Left hindlimb (tissue), 1 donor: ENCODE results near the gene ELK3.

Experiments used
- DNase-seq: peaks from one replicate; pipeline ENCODE4 v3.0.0-alpha.2; 2018

ELK3 gene

DNA sequence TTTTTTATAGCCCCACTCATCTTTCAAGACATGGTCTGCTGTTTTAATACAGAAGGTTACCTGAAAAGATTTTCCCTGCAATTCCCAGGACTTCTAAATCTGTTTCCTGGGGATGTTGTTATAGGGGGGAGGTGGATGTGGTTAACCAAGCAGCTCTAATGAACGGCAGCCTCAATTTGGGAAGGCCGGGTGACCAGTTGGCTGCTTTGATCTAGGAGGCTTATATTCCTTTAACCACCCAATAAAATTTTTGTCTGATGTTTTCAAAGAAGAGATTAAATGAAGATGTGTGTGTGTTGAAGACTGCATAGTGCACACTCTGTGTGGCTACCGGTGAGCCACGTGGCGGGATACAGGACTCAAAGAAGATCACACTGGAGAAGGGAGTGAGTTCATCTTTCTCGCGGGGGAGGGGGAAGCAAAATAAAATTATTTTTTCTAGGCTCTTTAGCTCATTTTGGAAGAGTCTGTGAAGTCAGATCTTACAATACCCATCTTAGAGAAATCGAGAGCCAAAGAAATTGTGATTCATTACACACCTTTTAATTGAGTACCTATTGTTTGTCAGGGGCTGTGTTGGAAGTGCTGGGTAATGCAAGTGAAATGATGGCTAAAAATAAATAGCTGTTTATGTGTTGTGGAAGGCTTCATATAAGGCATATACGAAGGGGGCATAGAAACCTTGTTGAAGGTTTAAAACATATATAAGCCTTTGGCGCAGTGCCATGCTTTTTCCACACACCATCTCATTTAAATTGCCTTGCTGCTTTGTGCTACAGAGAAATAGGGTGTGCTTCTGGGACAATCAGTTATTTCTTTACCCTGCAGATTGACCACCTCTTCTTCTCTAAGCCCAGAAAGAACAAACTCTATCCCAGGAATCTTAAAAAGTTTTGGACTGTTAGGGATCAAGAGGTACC lies 18.5 kb downstream of the ELK3 start:
- no peak for DNase-seq

DNA sequence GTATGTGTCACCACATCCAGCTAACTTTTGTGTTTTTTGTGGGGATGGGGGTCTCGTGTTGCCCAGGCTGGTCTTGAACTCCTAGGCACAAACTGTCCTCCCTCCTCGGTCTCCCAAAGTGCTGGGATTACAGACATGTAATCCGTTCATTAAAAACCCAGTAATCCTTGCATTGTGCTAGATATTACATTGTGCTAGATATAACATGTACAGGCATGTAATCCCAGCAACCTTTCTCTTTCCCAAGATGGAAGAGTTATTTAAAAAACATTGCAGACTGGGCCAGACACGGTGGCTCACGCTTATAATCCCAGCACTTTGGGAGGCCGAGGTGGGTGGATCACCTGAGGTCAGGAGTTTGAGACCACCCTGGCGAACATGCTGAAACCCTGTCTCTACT lies 19.7 kb downstream of the ELK3 start:
- DNase-seq = no peak

DNA sequence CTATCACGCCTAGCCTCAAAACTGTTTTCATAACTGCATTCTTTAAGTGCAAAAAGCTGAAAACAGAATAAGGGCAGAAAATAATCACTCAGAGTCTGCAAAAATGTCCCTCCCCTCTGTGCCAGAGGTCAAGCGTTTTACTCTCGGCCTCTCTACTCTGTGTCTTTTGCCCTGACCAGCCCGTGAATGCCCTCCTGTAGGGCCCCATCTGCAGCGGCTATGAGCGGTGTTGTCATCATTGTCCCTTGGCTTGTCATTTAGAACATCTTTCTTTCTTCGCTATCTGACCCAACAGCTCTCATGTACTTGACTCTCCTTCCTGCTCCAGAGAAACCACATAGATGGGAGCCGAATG lies 21.7 kb downstream of the ELK3 start:
- DNase-seq = no peak

DNA sequence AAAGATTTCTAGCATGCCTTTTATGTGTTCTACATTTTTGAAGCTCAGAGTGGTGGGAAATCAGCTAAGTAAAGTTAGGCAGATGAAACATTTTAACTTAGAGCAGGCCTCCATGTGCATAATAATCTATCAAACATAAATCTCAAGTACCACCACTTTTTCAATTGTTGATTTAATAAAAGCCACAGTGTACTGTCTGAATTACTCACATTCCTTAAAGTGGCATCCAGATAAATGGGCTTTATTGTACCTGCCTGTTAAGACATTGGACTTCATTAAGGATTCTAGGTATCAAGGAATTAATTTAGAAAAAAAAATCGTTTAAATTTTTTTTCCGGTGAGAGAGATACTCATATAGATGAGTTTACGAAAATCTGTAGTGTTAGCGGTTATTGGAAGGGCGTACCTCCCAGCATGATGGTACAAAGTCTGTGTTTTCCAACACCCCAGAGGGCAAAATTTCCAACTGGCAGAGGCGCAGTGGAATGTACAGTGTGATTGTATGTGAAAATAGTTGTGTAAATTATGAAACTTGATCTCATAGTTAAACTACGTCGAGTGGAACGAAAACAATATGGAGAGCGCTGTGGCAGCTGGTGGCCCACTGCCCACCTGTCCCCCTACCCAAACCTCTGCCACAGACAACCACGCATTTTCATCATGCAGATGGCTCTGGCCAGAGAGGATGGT lies 25.0 kb downstream of the ELK3 start:
- DNase-seq = no peak

DNA sequence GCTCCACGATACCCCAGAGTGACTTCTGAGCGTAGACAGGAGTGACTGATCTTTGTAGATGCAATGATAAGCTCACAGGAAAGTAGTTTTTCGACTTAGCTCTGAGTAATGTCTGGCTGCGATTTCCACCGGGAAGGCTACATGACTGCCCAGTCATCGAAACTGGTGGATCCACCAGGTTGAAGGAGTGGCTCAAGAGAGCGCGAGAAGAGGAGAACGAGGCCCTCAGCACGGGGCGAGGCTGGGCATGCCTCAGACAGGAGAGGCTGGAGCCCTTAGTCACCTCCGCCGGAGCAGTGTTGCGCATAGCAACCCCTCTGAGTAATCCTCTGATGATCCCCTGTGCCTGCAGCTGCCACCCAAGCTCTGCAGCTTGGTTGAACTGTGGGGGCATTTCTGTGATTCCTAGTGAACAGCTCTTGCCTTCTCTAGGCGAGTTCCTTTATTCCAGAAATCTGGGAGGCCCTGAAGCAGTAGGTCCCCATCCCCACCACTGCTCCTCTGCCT lies 25.6 kb downstream of the ELK3 start:
- DNase-seq = no peak

DNA sequence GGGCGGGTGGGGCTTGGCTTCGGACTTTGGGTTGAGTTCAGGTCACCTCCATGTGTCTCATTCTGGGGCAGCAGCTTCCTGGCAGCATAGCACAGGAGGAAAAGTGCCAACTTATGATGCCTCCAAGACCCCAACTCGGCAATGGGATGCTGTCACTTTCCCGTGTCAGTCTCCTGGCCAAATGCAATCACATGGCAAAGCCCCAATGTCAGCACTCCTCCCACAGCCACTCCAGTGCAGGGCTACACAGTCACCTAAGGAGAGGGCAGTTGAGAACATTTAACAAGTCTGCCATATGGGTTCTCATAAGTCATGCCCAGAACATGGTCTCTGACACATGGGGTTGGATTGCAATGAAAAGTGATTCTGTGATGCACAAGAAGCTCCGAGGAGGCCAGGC lies 26.7 kb downstream of the ELK3 start:
- DNase-seq = no peak

DNA sequence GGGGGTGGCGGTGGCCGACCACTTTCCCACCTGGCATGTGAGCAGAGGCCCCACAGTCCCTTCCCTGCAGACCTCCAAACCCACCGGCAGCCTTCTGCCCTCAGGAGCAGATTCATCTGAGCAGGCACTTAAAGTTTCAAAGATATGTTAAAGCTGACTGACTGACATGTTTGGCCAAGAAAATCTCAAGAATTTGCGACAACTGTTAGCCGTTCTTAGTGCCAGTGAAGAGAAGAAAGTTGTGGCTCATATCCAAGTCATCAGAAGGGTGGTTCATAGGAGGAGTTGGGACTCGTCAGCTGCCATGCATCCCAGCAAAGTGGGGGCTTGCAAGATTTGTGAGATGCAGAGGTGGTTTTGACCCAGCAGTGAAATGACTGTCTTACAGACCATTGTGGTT lies 27.2 kb downstream of the ELK3 start:
- no peak for DNase-seq

DNA sequence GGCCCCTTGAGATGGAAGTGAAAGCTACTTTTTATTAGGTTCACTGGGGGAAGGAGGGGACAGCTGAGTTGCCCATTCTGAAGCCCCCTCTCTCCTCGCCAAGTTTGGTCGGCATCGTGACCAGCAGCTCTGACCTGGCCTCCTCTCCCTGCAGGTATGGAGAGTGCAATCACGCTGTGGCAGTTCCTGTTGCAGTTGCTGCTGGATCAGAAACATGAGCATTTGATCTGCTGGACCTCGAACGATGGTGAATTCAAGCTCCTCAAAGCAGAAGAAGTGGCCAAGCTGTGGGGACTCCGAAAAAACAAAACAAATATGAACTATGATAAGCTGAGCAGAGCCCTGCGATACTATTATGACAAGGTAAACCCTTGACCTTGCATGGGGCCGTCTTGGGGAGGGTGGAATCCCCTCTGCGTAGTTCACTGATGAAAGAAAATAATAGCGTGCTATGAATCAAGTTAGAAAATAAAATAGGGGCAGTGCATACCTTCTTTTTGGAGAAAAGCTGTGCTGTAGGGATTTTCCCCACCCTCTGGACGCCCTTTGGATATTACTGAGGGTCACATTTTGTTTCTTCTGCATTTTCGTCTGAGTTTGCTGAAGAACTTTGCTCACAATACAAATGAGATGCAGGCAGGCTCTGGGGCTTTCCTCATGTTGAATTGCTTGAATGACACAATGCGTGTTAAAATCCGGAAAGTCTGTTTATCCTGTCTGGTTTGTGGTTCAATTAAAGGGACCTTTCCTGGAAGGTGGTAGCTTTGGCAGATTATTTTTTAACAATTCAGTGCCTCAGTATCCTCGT lies 29.4 kb downstream of the ELK3 start:
- no peak for DNase-seq

DNA sequence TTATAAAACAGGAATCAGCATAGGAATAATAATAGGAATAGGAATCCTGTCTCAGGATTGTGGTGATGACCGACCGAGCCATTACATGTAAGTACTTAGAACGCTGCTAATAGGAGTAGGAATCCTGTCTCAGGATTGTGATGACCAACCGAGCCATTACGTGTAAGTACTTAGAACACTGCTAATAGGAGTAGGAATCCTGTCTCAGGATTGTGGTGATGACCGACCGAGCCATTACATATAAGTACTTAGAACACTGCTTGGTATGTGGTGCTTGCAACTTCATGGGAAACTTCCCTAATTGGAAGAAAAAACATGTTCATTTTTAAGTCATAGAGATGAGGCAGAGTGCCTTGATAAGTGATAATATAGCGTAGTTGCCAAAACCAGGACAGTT lies 30.0 kb downstream of the ELK3 start:
- no peak for DNase-seq

DNA sequence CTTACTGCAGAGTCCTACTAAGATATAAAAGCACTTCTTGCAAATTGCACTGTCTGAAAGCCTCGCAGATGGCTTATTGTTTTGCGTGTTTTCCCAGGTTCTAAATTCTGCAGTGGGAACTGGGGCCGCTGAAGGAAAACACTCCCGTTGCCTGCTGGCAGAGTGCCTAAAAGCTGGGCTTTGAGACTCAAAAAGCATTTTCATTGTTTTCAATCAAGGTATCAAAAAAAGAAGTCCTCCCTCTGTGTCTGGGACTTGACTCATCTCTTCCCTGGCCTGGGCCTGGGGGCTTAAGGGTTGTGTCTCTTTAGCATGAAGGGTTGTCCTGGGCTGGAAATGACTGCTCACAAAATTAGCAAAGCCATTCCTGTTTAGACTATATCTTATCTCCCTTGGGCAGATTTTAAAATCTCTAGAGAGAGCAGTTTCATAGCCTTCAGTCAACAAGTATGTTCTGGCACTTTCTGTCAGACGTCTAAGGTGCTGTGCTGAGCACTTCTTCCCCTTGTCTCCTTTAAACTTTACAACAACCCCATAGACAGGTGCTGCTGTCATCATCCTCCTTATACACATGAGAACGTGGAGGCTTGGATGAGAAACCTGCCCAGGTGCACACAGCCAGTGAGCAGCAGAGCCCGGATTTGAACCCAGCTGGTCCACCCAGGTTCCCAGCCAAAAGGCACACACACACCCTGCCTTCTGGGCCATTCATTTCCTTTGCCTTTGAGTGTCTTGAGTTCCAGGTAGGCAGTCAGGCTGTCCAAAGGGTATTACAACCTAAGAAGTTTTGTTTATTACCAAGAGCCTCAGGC lies 31.1 kb downstream of the ELK3 start:
- no peak for DNase-seq

DNA sequence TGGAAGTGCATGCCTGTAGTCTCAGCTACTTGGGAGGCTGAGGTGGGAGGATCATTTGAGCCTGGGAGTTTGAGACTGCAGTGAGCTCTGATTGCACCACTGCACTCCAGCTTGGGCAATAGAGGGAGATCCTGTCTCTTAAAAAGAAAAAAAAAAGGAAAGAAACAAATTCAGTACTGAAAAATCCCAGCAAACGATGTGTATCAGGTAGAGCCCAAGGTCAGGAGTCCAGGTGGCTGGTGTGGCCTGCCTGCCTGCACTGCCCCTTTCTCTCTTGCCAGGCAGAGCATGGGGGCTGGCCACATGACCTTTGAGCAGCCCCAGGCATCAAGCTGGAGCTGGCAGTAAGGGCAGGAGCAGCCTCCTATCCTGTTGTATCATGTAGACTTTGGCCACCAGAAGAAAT lies 31.8 kb downstream of the ELK3 start:
- no peak for DNase-seq

DNA sequence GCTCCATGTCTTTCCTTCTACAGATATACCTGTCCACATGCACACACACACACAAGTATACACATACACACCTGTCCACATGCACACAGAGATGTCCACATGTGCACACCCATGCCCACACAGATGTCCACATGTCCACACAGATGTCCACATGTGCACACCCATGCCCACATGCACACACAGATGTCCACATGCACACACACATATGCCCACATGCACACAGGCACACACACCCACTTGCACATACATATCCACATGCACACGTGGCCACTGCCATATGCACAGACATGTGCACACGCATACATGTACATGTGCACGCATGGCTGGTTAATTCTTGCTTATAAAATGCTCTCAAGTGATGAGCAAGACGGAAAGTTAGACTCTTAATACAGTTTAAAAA lies 32.2 kb downstream of the ELK3 start:
- DNase-seq = no peak

DNA sequence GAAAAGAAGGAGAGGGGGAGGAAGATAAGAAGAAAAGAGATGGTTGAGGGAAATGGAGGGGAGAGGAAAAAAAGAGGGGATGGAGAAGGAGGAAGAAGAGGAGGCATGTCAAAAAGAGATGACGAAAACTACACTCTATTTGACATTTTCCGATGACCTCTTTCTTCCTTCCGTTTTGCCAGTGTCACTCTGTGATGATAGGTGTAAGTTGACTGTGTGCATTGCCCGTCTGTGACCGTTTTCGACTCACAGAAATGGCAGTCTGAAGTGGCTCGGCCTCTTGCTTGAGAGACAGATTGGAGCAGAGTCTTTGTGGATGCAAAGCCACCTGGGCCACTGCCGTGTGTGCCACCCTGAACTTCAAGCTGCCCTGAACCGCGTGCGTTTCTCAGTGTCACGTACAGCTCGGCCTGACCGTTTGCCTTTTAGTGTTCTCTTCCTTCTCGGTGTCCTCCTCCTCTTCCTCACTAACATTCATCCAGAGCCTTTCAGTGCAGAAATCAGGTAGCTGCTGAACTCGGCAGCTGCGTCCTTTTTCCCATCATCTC lies 32.7 kb downstream of the ELK3 start:
- no peak for DNase-seq

DNA sequence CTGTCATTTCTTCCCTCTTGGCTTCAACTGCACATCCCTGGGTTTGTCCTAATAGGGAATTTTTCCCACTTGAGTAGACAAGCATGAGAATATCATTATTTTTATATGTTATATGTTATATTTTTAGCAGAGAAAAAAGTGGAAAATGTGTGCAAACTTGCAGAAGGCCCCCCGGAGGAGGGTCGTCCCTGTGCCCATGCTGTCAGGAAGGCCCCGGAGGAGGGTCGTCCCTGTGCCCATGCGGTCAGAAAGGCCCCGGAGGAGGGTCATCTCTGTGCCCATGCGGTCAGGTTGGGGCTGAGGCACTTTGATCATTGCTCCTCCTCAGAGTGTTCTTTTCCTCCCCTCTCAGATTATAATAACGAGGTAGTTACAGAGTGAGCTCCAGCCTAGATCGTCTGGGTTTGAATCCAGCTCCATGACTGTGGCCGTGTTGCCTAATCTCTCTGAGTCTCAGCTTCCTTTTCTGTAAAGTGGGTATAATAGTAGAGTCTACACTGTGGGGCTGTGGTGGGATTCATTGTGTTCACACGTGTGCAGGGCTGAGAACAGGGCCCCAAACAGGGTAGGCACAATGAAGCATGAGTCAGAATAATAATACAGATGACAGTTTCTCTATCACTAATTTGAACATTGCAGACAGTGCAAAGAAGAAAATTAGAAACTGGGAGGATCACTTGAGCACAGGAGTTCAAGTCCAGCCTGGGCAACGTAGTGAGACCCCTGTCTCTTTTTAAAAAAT lies 33.4 kb downstream of the ELK3 start:
- DNase-seq = no peak

DNA sequence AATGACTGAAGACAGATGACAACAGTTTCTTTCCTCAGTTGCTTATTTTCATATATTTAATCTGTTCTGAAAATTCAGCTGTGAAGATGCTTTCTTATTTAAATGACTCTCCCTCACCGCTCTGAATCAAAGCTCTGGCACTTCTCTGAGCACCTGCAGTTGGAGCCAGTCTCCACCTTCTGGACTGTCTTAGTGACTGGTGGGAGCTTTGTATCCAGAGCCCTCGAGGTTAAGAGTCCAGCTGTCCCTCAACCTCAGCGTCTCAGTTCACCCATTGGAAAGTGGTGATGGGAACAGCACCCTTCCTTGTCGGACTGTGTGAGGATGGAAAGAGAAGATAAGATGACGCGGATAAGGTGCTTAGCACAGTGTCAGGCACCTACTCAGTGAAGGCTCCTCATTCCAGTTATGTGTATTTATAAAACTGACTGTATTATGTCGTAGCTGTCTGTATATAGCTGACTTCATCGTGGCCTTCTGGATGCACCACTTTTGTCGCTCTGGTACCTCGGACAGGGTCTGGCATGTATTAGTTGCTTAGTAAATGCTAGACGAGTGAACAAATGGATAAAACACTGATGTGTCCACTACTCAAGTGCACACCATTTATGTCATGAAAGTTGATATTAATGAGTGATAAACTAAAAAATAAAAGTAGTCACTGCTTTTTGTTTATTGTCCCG lies 34.5 kb downstream of the ELK3 start:
- no peak for DNase-seq

DNA sequence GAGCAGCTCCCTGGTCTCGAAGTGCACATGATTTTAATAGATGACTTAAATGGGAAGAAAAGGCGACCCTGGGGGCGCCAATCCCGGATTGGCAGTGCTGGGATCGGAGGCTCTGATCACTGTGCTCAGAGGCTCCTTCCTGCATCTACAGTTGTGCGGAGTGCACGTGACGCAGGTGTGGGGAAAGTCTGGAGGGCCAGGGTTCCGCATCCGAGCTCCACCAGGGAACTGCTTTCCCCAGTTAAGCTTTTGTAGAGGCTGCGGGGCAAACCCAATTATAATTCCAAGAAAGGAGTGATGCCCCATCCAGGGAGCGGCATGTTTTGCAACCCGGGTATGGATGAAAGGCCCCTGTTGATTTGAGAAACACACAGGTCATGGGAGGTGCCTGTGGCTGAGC lies 36.5 kb downstream of the ELK3 start:
- DNase-seq = no peak

DNA sequence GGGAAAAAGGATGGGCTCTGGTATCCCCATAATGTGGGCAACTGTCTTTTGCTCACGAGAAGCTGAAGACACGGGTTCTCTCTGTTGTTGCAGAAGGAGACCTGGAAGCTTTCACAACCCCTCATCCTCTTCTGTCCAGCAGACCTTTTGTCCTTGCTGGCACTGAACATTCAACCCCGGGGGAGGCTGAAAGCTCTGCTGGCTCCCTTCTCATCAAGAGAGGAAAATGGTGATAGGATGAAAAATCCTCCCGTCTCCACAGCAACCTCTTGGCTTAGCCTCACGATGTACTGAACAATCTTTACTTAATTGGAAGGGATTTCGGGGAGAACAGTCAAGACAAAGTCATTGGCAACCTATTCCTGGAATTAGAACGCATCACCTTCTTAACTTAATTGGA lies 39.0 kb downstream of the ELK3 start:
- DNase-seq = no peak

DNA sequence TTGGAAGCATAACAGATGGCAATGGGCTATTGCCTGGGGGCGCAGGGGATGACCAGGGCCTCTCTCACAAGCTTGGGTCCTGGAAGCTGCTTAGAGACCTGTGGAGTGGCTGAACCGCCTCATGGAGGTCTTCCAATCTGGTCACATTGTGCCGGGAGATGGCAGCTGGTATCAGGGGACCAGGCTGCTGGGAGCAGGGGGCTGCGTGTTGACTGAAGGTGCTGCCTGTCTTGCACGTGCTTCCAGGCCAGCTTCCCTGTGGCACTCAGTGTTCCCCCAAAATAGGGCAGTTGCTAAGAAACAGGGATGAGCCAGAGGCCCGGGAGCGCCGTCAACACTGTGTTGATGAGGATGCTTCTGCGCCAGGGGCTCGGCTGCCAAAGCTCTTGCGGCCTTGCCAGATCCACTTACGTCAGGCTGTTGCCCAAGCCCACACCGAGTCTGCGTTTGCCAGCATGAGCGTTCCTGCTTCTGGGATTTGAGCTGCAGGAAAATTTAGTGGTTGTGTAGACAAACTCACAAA lies 39.8 kb downstream of the ELK3 start:
- DNase-seq = peak; percentile 95

DNA sequence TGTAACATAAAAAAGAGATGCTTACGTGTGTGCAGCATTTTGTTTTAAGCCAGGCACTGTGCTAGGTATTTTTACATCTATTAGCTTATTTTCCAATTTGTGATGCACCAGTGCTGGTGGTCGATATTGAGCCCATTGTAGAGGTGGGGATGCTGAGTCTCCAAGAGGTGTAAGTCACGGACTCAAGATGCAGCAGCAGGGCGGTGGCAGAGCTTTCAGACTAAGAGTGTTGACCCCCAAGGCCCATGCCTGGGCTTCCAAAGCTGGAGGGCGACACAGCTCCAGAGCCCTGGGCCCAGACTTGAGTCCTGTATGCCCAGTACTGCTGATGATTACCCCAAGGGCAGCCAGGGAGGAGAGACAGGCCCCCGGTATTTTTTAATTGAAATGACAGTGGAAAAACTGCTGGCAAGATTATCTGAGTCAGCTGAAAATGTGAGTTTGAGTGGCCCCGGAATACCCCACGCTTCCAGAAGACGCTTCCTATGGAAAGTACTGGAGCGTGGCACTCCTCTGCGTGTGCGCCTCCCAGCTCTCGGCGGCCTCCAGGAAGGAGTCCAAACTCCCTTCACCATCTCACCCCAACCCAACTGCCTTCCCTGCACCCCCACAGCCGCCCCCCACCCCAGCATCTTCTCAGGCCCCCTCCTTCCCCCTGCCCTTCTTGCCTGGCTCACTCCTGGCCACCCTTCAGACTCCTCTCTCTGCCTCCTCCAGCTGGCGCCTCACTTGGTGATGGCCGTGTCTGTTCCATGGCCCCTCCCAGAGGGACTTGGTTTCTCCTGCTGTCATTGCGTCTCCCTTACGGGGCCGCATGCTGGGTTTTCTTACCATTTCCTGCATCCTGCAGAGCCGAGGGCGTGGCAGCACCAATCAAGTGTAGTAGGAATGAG lies 40.7 kb downstream of the ELK3 start:
- DNase-seq = no peak

DNA sequence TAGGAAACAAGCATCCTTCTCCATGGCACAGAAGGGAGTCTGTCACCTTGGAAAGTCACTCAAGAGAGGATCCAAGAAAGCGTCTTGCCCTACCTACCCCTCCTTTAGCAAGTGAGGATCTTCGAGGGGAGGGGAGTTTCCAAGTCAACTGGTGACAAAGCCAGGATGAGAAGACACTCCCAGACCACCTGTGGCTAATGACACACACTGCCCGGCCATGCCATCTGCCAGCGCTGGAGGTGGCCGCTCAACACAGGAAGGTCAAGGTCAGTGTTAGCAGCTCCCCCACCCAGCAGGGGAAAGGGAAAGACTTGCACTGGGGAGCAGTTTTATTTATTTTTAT lies 41.3 kb downstream of the ELK3 start:
- DNase-seq = no peak
